HEK293 (cell line): Measurements from ENCODE around the gene TIMM10B.

Source experiments
- KLF16 ChIP-seq: fragments of 450-650 bp; formaldehyde crosslinking; IDR thresholded peaks from 2 replicates; pipeline ENCODE4 v1.5.1; 2017; ENCODE audit warnings: missing biosample characterization, missing genetic modification characterization
- TCF7L2 ChIP-seq: IDR thresholded peaks from 2 replicates; pipeline ENCODE4 v1.6.1; 2011; ENCODE audit warnings: low read depth, mild to moderate bottlenecking, inconsistent platforms, low read length, moderate library complexity, borderline replicate concordance
- ZNF670 ChIP-seq: fragments of 450-650 bp; formaldehyde crosslinking; IDR thresholded peaks from 2 replicates; pipeline ENCODE4 v1.5.1; 2016; ENCODE audit warnings: missing biosample characterization, missing genetic modification characterization, low read depth
- TF ChIP-seq, protein P1 (sequence below): sonication (generic); formaldehyde crosslinking; IDR thresholded peaks from 2 replicates; pipeline ENCODE4 v1.8.1; 2022; ENCODE audit warnings: mild to moderate bottlenecking, moderate library complexity, missing genetic modification reagents
- TF ChIP-seq, protein P2 (sequence below): fragments of 450-650 bp; formaldehyde crosslinking; IDR thresholded peaks from 2 replicates; pipeline ENCODE4 v1.5.1; 2016; ENCODE audit warnings: missing biosample characterization, missing genetic modification characterization
- TF ChIP-seq, protein P3 (sequence below): fragments of 450-650 bp; formaldehyde crosslinking; IDR thresholded peaks from 2 replicates; pipeline ENCODE4 v1.5.1; 2017; ENCODE audit warnings: missing biosample characterization, missing genetic modification characterization

DNA sequence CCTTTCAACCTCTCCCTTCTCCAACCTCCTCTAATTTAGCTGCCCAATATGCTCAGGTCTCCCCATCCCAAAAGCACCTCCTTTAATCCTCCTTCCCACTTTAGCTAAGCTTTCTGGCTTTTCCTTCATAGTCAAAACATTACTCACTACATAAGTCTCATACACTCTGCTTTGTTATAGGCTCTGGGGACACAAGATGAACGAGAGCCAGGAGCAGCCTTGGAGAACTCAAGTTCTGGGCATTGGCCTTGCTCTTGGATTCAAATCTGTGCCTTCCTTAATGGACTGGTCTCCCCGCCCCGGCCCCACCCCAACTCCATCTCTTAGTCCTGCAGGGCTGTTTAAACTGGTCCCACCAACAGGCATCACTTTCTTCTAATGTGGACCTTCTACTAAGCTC lies 29.1 kb upstream of the TIMM10B start:
- TF ChIP-seq, protein P1, sequence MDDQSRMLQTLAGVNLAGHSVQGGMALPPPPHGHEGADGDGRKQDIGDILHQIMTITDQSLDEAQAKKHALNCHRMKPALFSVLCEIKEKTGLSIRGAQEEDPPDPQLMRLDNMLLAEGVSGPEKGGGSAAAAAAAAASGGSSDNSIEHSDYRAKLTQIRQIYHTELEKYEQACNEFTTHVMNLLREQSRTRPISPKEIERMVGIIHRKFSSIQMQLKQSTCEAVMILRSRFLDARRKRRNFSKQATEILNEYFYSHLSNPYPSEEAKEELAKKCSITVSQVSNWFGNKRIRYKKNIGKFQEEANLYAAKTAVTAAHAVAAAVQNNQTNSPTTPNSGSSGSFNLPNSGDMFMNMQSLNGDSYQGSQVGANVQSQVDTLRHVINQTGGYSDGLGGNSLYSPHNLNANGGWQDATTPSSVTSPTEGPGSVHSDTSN, result no peak
- TF ChIP-seq, protein P2, sequence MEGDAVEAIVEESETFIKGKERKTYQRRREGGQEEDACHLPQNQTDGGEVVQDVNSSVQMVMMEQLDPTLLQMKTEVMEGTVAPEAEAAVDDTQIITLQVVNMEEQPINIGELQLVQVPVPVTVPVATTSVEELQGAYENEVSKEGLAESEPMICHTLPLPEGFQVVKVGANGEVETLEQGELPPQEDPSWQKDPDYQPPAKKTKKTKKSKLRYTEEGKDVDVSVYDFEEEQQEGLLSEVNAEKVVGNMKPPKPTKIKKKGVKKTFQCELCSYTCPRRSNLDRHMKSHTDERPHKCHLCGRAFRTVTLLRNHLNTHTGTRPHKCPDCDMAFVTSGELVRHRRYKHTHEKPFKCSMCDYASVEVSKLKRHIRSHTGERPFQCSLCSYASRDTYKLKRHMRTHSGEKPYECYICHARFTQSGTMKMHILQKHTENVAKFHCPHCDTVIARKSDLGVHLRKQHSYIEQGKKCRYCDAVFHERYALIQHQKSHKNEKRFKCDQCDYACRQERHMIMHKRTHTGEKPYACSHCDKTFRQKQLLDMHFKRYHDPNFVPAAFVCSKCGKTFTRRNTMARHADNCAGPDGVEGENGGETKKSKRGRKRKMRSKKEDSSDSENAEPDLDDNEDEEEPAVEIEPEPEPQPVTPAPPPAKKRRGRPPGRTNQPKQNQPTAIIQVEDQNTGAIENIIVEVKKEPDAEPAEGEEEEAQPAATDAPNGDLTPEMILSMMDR (tag by site-specific recombination), result no peak
- TF ChIP-seq, protein P3, sequence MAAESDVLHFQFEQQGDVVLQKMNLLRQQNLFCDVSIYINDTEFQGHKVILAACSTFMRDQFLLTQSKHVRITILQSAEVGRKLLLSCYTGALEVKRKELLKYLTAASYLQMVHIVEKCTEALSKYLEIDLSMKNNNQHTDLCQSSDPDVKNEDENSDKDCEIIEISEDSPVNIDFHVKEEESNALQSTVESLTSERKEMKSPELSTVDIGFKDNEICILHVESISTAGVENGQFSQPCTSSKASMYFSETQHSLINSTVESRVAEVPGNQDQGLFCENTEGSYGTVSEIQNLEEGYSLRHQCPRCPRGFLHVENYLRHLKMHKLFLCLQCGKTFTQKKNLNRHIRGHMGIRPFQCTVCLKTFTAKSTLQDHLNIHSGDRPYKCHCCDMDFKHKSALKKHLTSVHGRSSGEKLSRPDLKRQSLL (tag by site-specific recombination), result no peak
- no peak for TF ChIP-seq TCF7L2
- TF ChIP-seq KLF16 (tag by site-specific recombination), result no peak
- TF ChIP-seq ZNF670 (tag by site-specific recombination), result no peak
